Neural crest cell (in vitro differentiated cells): ENCODE measurements around the gene SPRED3. TPM values are rescaled to one million over a fixed set of nuclear protein-coding genes. Genes with fewer than 3 reads are reported as not detected.

ENCODE experiments used
- DNase-seq: peaks from one replicate; pipeline ENCODE4 v3.0.0; 2021; ENCODE audit warnings: low read depth, mixed read lengths, low spot score
- H3K27ac Mint-ChIP-seq: one replicate; pipeline ENCODE4 v1.8.0; 2021; ENCODE audit warnings: mild to moderate bottlenecking, mixed read lengths; ENCODE audit not compliant: unreplicated experiment
- H3K27me3 Mint-ChIP-seq: 2 replicates; pipeline ENCODE4 v1.8.0; 2021; ENCODE audit warnings: low read depth, mild to moderate bottlenecking, mixed read lengths
- H3K36me3 Mint-ChIP-seq: 2 replicates; pipeline ENCODE4 v1.8.0; 2021; ENCODE audit warnings: low read depth, mild to moderate bottlenecking, mixed read lengths
- H3K4me1 Mint-ChIP-seq: 2 replicates; pipeline ENCODE4 v1.8.0; 2021; ENCODE audit warnings: mixed read lengths
- H3K4me3 Mint-ChIP-seq: one replicate; pipeline ENCODE4 v1.8.0; 2021; ENCODE audit warnings: mild to moderate bottlenecking, mixed read lengths
- H3K9me3 Mint-ChIP-seq: 2 replicates; pipeline ENCODE4 v1.8.0; 2021; ENCODE audit warnings: mixed read lengths
- CTCF ChIP-seq: fragments of 200-600 bp; sonication (generic); conservative IDR thresholded peaks from 2 replicates; pipeline ENCODE4 v1.5.0; 2021; ENCODE audit warnings: antibody characterized with exemption, mild to moderate bottlenecking
- total RNA-seq: library from RNA; stranded (reverse); gene quantifications from 2 replicates; pipeline ENCODE4 v1.2.1, GENCODE V29; 2021

The SPRED3 gene
- total RNA-seq, 1 donor from 2014 or later: 12.0 TPM

GRCh38 chr19:38369584-38369983, 18.9 kb upstream of the SPRED3 start:
- TF ChIP-seq CTCF: no peak
- peak overlapping the region; percentile 7 for H3K4me3 Mint-ChIP-seq
- no peak for DNase-seq
- peaks cover 7% of the 10 kb centered on the region for H3K4me1 Mint-ChIP-seq
- peak overlapping the region; percentile 30 for H3K27ac Mint-ChIP-seq
- no peaks in the 10 kb centered on the region for H3K36me3 Mint-ChIP-seq
- no peaks in the 10 kb centered on the region for H3K9me3 Mint-ChIP-seq
- peaks cover 30% of the 10 kb centered on the region for H3K27me3 Mint-ChIP-seq

GRCh38 chr19:38370299-38370698, 18.2 kb upstream of the SPRED3 start:
- Mint-ChIP-seq H3K27ac (no peak overlapping the region), H3K27me3 (peaks cover 30% of the 10 kb centered on the region), H3K4me1 (peaks cover 14% of the 10 kb centered on the region), H3K36me3 (no peaks in the 10 kb centered on the region), H3K9me3 (no peaks in the 10 kb centered on the region), H3K4me3 (no peak overlapping the region)
- TF ChIP-seq CTCF: no peak
- DNase-seq: no peak

- peak overlapping the region; percentile 11 for H3K4me3 Mint-ChIP-seq
- no peak for DNase-seq
- no peak for TF ChIP-seq CTCF
- no peak overlapping the region for H3K27ac Mint-ChIP-seq
- no peaks in the 10 kb centered on the region for H3K36me3 Mint-ChIP-seq
- H3K27me3 Mint-ChIP-seq: peaks cover 28% of the 10 kb centered on the region
- peaks cover 22% of the 10 kb centered on the region for H3K4me1 Mint-ChIP-seq
- H3K9me3 Mint-ChIP-seq: no peaks in the 10 kb centered on the region
These were observed 17.4 kb upstream of the SPRED3 start for GRCh38 chr19:38371081-38371480.

GRCh38 chr19:38373907-38374331, 14.6 kb upstream of the SPRED3 start:
- Mint-ChIP-seq H3K27me3 (peaks cover 25% of the 10 kb centered on the region), H3K9me3 (no peaks in the 10 kb centered on the region), H3K27ac (peak overlapping the region; percentile 72), H3K36me3 (no peaks in the 10 kb centered on the region), H3K4me3 (peak overlapping the region; percentile 99), H3K4me1 (peaks cover 24% of the 10 kb centered on the region)
- DNase-seq: no peak
- no peak for TF ChIP-seq CTCF

- TF ChIP-seq CTCF: peak; percentile 26
- no peaks in the 10 kb centered on the region for H3K9me3 Mint-ChIP-seq
- peak; percentile 92 for DNase-seq
- H3K4me1 Mint-ChIP-seq: peaks cover 24% of the 10 kb centered on the region
- H3K27me3 Mint-ChIP-seq: peaks cover 23% of the 10 kb centered on the region
- H3K36me3 Mint-ChIP-seq: peaks cover 5% of the 10 kb centered on the region
- H3K27ac Mint-ChIP-seq: peak within 1 kb of the TSS; percentile 98
- H3K4me3 Mint-ChIP-seq: peak within 1 kb of the TSS; percentile 99
These were observed 14.0 kb upstream of the SPRED3 start, which contains the start of gene PSMD8 for GRCh38 chr19:38374332-38375097. TSS of gene PSMD8 (plus strand) at chr19:38374571. CDS start at chr19:38374602, 31 bp downstream.
